DMS153 treated with DMSO at 0.1 percent for 48 hours (cell line): ENCODE results near the gene CAMK2N2.

Source experiments
- DNase-seq: peaks from one replicate; lab custom pipeline; 2025; ENCODE audit not compliant: unreplicated experiment; lab: John Stamatoyannopoulos, UW

Gene CAMK2N2

DNA sequence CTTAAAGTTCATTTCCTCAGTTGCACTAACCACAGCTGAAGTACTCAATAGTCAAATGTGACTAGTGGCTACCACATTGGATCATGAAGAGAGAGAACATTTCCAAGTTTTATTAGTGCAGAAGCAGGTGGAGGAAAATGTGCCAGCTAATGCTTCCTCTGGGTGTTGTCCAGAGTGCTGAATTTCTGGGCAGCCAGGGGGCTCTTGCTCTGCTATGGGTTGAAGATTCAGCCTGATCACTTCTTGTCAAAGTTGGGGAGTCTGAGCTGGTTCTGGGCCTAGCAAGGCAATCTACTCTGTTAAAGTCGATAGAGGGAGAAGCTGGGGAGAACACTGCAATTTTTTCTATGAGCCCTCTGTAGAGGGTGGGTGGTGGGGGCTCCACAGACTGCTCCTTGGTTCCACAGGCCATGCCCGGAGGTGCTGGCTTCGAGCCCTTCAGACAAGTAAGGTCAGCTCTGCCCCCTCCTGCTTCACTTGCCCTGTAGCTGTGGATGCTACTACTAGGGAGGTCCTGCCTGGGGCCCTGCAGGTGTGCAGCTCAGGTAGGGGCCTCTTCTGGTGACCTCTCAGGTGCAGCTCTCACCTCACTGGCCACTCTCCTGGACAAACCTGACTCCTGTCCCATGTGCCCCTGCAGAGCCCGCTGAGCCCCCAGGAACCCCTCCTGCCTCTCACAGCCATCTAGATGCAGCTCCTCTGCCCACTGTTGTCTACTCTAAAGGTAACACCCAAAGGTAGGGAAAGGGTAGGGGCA lies 20.8 kb downstream of the CAMK2N2 start:
- DNase-seq: no peak

DNA sequence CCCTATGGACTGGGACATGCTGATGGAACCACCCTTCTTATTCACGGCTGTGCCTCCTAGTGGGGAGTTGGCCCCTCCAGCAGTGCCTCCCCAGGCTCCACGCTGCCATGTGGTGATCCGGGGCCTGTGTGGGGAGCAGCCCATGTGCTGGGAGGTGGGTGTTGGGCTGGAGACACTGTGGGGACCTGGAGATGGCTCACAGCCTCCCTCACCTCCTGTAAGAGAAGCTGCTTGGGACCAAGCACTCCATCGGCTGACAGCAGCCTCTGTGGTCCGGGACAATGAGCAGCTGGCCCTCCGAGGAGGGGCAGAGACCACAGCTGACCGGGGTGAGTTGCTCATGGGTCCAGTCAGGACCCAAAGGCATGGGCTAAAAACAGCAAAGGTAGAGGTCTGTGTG lies 21.6 kb downstream of the CAMK2N2 start:
- no peak for DNase-seq

DNA sequence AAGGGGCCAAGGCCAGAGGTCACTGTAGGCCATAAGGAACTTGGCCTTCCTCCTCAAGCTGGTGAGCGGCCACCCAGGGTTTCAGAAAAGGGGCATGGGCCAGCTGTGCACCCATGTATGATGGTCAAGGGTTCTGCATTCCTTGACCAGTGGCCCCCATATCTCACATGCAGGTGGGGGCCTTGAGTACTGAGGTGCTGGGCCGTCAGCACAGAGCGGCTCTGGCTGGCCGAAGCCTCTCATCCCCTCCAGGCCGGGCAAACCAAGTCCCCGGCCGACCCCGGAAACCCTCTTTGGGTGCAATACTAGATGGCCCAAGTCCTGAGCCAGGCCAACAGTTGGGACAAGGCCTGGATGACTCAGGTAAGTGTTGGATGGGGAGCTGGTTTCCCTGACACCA lies 22.1 kb downstream of the CAMK2N2 start:
- DNase-seq: no peak

DNA sequence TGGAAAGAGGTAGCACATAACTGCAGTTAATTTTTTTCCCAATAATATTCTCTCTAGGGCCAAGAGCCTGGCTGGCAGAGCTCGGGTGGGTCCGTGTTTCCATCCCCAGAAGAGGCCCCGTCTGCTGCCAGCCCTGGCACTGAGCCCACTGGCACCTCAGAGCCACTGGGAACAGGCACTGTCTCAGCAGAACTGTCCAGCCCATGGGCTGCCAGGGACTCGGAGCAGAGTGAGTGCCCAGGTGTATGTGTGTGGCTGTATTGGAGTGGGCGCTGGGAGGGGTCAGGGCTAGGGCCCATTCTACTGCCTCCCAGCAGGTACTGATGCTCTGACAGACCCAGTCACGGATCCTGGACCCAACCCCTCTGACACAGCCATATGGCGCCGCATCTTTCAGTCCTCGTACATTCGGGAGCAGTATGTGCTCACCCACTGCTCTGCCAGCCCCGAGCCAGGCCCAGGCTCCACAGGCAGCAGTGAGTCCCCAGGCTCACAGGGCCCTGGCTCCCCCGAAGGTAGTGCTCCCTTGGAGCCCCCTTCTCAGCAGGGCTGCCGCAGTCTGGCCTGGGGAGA lies 23.0 kb downstream of the CAMK2N2 start:
- no peak for DNase-seq

DNA sequence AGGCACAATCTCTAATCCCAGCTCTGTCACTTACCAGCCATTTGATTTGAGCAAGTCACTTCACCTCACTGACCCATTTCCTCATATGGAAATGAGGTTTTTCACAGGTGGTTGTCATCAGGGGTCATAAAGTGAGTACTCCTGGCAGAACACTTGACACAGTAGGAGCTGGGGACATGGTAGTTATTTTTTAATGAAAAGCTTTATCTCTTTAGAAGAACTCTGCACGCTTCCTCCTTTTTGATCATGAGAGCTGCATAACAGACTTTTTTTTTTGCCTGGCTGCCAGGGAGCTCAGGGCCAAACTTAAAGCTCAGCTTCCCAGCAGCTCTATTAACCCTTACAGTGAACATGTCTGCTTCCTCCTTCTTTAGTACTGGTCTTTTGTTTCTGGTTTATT lies 23.5 kb downstream of the CAMK2N2 start:
- no peak for DNase-seq

DNA sequence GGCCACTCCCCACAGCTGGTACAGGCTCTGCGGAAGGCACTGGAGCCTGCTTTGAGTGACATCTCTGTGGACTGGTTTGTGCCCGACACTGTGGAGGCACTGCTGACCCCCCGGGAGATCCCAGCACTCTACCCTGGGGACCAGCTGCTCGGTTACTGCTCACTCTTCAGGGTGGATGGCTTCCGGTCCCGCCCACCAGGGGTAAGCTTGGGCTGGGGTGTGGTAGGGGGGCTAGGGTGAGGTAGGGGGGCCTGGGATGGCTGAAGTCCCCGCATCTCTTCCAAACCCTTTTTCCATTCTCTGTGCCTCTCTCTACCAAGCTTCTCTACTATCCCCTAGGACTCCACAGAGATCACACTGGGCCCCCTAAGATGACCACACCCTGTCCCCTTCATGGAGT lies 24.1 kb downstream of the CAMK2N2 start:
- no peak for DNase-seq

DNA sequence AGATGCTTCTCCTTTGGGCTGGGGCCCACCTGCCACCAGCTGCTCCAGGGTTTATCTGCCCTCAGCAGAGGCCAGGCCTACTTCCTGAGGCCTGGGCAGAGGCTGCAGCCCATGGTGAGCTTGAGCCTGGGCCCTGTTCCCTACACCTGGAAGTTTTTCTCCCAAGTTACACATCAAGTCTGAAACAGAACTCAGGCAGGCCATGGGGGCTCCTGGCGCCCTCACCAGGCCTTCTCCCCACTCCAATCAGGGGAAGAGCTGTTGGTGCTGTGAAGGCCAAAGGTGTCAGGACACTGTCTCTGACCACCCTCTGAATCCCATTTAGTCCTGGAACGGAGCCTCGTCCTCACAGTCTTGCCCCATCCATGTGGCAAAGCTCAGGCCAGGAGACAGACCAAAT lies 24.7 kb downstream of the CAMK2N2 start:
- DNase-seq: no peak

DNA sequence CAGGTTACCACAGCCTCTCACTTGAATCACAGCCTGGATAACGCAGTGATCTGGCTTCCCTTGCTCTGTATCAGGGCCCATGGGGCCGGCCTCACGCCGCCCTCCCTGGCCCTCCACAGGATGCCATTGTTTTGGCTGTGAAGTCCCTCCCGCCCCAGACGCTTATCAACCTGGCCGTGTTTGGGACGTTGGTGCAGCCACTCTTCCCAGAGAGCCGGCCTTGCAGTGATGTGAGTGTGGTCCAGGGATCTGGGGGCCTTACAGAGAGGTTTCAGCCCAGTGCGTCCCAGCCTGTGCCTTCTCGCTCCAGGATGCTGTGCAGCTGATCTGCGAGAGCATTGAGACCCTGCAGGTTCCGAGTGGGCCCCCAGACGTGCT lies 25.3 kb downstream of the CAMK2N2 start:
- DNase-seq: no peak

DNA sequence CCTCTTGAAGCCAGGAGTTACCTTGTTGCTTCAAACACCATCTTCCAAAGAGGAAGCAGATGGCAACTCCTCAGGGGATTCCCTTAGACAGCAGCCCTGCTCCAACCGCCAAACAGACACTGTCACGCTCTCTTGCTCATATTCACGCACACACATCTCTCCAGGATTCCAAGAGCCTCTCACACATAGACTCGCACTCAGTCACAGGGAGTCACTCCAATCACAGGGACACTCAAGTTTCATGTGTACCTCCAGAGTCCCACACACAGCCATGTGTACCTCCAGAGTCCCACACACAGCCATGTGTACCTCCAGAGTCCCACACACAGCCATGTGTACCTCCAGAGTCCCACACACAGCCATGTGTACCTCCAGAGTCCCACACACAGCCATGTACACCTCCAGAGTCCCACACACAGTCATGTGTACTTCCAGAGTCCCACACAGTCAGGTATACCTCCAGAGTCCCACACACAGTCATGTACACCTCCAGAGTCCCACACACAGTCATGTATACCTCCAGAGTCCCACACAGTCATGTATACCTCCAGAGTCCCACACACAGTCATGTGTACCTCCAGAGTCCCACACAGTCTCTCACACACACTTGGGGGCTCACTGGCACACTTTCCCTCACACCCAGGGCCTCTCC lies 25.8 kb downstream of the CAMK2N2 start:
- DNase-seq: no peak

DNA sequence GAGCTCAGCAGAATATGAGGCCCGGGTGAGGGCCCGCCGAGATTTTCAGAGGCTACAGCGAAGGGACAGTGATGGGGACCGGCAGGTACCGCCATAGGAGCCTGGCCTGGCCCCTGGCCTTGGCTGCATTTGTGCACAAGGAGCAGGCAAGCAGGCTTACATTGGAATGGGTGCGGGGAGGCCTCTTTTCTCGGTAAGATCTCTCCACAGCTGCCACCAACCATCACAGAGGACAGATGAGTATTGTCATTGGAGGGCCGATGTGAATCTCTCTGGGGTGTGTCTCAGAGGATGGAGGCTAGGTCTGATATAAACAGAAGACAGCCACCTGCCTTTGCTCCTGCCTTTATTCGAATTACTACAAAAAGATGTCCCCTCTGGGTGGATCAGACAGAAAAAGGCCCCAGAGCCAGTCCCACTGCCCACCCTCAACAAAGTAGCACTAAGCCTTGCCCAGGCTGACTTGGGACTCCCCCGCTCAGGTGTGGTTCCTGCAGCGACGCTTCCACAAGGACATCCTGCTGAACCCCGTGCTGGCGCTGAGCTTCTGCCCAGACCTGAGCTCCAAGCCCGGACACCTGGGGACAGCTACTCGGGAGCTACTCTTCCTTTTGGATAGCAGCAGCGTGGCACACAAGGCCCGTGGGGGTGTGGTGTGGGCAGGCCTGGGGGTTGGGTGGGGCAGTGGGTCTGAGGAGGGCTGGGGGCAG lies 26.5 kb downstream of the CAMK2N2 start:
- DNase-seq: no peak

DNA sequence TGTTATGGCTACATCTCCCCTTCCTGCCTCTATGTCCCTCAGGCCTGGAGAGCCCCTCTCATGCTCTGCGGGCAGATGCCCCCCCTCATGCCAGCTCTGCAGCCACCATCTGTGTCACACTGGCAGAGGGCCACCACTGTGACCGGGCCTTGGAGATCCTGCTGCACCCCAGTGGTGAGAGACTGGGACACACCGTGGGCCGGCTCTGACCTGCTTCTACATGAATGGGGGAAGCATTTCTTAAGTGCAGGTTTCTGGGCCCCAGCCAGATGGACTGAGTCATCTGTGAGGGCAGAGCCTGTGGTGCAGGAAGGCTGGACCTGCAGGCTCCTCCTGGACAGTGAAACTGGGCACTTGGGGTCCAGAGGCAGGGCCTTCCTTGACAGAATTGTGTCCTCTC lies 27.1 kb downstream of the CAMK2N2 start:
- DNase-seq: no peak

DNA sequence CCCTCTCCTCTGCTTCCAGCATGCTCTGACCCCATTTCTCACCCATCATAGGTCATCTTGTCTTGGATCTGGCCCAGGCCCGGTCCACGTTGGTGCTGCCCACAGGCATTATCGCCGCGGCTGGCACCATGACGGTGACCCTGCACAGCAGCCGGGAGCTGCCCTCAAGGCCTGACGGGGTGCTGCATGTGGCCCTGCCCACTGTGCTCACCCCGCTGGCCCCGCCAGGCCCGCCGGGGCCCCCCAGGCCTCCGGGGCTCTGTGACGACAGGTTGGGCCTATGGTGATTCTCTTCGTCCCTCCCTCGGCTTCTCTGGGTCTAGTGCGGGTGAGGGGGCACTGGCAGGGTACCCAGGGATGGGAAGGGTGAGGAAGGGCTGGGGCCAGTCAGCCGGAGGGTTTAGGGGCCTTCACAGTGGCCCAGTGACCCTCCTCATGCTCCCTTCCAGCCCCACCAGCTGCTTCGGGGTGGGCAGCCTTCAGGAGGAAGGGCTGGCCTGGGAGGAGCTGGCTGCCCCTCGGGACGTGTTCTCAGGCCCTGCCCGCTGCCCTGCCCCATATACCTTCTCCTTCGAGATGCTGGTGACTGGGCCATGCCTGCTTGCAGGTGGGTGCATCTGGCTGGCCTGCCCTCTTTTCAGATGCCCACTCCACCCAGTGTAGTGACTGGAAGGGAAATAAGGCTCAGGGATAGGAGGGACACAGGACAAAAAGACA lies 28.1 kb downstream of the CAMK2N2 start:
- DNase-seq: no peak

DNA sequence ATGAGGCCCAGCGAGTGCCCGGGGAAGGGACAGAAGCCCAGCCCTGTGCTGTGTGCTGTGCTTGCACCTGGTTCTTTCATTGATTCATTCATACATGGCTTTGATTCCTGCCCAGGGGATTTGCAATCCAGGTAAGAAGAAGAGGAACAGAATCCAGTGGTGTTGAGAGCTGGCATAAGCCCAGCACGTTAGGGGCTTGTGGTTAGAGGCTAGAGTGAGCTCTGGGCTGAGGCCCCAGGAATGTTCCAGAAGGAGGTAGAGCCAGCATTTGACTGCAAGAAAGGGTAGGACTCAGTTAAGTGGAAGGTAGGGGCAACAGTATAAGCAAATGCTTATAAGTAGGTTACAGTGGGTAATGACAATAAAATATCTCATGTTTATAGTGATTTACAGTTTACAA lies 29.7 kb downstream of the CAMK2N2 start:
- DNase-seq: no peak

DNA sequence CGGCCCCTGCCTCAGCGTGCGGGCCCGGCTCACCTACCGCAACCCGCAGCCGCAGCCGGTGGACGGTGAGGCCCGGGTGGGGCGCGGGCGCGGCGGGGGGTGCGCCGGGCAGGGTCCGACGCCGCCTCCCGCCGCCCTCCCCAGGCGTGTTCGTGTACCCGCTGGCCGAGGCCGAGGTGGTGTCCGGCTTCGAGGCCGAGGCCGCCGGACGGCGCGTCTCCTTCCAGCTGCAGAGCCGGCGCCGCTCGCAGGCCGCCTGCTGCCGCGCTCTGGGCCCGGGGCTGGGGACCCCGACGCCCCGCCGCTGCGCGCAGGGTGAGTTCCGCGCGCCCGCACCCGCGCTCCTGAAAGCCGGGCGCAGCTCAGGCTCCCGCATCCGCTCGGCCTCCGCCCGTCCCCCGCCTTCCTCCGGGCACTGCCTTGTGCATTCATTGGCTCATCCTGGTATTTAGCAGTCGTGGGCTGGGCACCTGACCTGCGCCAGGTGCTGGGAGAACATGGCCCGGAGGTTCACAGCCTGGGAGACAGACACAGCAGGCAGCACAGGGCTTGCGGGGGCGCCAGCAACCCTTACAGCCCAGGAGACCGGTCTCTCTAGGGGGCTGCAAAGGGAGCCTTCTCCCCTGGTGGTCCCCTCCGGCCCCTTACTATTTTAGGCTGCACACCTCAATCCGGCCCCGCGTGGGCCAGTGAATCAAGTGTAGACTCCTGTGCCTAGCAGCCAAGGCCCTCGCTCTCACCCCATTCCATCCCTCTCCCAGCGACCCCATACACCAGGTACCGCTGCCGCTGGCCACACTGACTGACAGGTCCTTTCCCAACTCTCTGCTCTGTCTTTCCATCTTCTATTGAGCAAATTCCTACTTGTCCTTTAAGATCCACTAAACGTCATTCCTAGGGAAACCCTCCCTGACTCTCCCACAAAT lies 30.5 kb downstream of the CAMK2N2 start:
- peak; percentile 40 for DNase-seq

DNA sequence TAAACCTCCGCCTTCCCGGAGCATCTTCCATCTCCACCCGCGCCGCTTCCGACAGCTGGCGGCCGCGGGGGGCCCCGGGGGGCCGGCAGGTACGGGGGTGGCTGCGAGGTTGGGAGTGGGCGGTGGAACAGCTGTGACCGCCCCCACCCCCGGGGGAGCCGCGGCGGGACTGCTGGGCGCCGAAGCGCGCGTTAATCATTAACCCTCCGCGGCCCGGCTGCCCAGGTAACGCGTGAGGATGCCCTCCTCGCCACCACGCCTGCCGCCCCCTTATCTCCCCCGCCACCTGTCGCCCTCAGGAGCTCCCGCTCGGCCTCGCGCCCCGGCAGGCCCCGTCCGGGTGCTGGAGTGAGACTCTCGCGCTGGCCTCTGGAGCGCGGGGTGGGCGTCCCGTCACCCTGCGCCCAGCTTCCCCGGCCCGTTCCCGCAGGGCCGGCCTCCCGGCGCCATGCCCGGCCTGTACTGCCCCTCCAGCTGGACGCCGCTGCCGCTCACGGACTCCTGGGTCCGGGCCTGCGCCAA lies 31.2 kb downstream of the CAMK2N2 start:
- DNase-seq: no peak

DNA sequence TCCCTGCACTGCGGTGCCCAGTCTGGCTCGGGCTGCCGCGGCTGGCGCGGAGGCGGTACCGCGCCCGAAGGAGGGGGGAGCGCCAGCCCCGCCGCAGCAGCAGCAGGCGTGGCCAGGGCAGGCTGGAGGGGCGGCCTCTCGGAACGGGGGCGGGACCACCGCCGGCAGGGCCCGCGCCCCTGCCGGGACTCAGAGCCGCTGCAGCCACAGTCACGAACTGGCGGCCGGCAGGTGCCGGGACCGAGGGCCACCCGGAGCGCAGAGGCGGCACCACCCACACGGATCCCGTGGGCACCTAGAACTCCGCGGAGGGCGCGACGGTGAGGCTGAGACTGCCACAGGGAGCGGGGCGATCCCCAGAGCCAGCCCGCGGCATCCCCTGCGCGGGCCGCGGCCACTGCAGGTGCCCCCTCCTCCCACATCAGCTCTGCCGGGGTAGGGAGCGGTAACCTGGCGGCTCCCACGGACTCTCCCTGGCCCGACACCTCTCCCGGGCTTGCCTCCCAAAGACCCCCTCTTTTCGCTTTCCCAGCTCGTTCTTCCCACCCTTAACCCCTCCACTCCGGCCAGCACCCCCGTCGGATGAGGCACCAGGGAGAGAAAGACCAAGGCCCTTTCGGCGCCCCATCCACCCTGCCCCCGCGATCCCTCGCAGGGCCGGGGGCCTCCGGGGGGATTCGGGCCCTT lies 31.8 kb downstream of the CAMK2N2 start, which contains the start of gene VWA5B2:
Gene VWA5B2 (plus strand): TSS at position 192 of the 687 bp plus-strand sequence. CDS start 944 bp downstream, outside the sequence.
- DNase-seq: peak; percentile 24

DNA sequence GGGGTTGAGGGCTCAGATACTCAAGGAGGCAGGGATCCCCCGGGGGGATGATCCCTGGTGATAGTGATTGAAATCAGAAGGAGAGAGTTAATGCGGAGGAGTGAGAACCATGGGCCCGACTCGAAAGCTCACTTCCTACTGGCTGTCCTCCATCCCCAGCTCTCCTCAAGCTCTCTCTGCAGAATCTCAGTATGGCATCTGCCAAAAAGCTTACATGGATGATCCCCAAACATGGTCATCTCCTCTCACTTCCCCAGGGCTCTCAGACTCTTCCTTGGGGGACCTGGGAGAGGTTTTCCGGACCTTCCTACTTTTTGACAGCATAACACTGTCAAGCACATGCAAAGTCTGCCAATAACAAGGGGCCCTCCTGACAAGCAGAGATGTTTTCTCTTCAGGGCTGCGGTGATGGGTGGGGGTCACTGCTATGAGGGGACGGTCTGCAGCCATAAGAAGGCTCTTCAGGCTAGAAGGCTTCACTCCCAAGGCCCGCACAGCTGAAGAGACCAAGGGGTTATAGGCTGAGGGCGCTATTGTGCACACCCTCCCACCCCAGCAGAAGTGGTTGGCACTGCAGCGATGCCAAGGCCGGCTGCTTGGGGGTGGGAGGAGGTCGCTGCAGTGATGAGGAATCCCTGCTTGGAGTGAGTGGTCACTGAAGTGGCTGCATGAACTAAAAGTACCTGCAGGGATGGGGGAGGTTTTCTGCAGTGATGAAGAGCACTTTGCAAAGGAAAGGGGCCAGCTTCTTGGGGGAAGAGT lies 32.8 kb downstream of the CAMK2N2 start:
- DNase-seq: no peak

DNA sequence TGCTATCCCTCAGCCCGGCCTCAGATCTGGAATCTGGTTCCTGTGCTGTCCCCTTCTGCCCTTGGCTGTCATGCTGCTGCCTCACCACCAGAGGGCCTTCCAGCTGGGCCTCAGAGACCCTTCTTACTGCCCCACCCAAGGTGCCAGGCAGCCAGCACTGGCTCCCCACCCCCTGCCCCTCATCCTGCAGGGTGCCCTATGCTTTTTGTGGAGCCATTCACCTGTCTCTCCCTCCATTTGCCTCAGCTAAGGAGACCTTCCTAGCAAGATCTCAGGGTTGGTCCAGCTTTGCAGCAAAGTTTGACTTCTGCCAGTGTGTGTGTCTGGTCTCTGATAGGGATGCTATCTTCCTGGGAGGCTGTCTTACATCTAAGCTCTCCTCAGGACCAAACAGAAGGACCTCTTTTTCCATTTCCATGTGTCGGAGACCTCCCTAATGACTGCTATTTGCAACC lies 33.8 kb downstream of the CAMK2N2 start:
- no peak for DNase-seq
